HepG2 (cell line): ENCODE data around the gene RNF4. TPM values are rescaled to one million over a fixed set of nuclear protein-coding genes. Genes with fewer than 3 reads are reported as not detected.

Source experiments
- ATAC-seq: fragments of 200-7000 bp; cut with Tn5 transposase; 3 replicates; pipeline ENCODE4 v1.9.1; 2020; ENCODE audit warnings: mild to moderate bottlenecking, moderate library complexity
- BruUV-seq: library from RNA; stranded (reverse); fragments of 400-500 nt; replicated peaks from 2 replicates; lab custom pipeline; 2021; lab: Mats Ljungman, UMichigan
- CTCF ChIA-PET: fragments of 300-600 bp; formaldehyde crosslinking; extraction: SDS; loops from one replicate; lab custom pipeline; 2021; ENCODE audit warnings: low total read pairs, inconsistent platforms, low intra/inter-chr PET ratio; lab: Yijun Ruan, JAX
- POLR2A ChIA-PET: fragments of 350-600 bp; sonication (Branson Sonifier 250); formaldehyde crosslinking; loops from one replicate; lab custom pipeline; 2020; ENCODE audit warnings: antibody characterized with exemption, inconsistent platforms; lab: Yijun Ruan, JAX
- DNase-seq: peaks from one replicate; pipeline ENCODE4 v3.0.0-alpha.2; 2015; ENCODE audit warnings: low spot score
- FAIRE-seq: peaks from 3 replicates; lab custom pipeline; 2011; peaks lifted over from hg19 to GRCh38; lab: Jason Lieb, UNC
- H2AFZ ChIP-seq: one replicate; pipeline ENCODE4 v1.6.1; 2011; ENCODE audit warnings: low read length, inconsistent platforms
- H3K27ac ChIP-seq: fragments of 300-600 bp; 3 replicates; pipeline ENCODE4 v1.8.0; 2011; ENCODE audit warnings: mixed run types, mild to moderate bottlenecking, mixed read lengths, low read length, inconsistent platforms; ENCODE audit not compliant: insufficient read depth; ENCODE audit errors: extremely low read length
- H3K27me3 ChIP-seq, 2 experiments: fragments of 200-600 bp in 1 of 2; 2 replicates in 1 of 2; 3 replicates in 1 of 2; pipeline versions ENCODE4 v1.6.0 to v1.8.0; 2011; ENCODE audit warnings: low read length in 2 of 2, mild to moderate bottlenecking in 2 of 2, moderate library complexity in 2 of 2, inconsistent platforms in 1 of 2; ENCODE audit not compliant: insufficient read depth in 2 of 2, control insufficient read depth in 1 of 2
- H3K36me3 ChIP-seq, 2 experiments: fragments of 200-600 bp in 1 of 2; replicated peaks in 1 of 2; 2 replicates in 1 of 2; 3 replicates in 1 of 2; pipeline versions ENCODE4 v1.5.1 to v1.8.0; 2011; ENCODE audit warnings: low read length in 2 of 2, inconsistent platforms in 1 of 2; ENCODE audit not compliant: insufficient read depth in 2 of 2, control insufficient read depth in 1 of 2
- H3K4me1 ChIP-seq: 2 replicates; pipeline ENCODE4 v1.5.1; 2012; ENCODE audit warnings: low read length, inconsistent platforms; ENCODE audit not compliant: insufficient read depth
- H3K4me2 ChIP-seq: 2 replicates; pipeline ENCODE4 v1.6.0; 2011; ENCODE audit warnings: low read depth, low read length, inconsistent platforms
- H3K4me3 ChIP-seq, 3 experiments: fragments of 200-600 bp in 1 of 3; sonication (generic), shearing (Covaris generic) in 1 of 3; replicated peaks in 1 of 3; 2 replicates each; pipeline ENCODE4 v1.5.1; 2011 to 2016; ENCODE audit warnings: low read length in 3 of 3, inconsistent platforms in 2 of 3, low read depth in 2 of 3, mild to moderate bottlenecking in 2 of 3, control low read depth in 1 of 3, mixed read lengths in 1 of 3; ENCODE audit not compliant: insufficient read depth in 1 of 3
- H3K79me2 ChIP-seq: one replicate; pipeline ENCODE4 v1.6.1; 2011; ENCODE audit warnings: low read length, inconsistent platforms; ENCODE audit not compliant: insufficient read depth
- H3K9ac ChIP-seq: 2 replicates; pipeline ENCODE4 v1.6.0; 2011; ENCODE audit warnings: mild to moderate bottlenecking, low read depth, low read length, inconsistent platforms; ENCODE audit not compliant: insufficient read depth
- H3K9me3 ChIP-seq: 2 replicates; pipeline ENCODE4 v1.5.1; 2012; ENCODE audit warnings: mild to moderate bottlenecking, low read length
- H4K20me1 ChIP-seq: 2 replicates; pipeline ENCODE4 v1.6.0; 2011; ENCODE audit warnings: inconsistent platforms, mild to moderate bottlenecking, low read length, moderate library complexity; ENCODE audit not compliant: insufficient read depth
- KLF6 ChIP-seq: IDR thresholded peaks from 2 replicates; pipeline ENCODE4 v1.8.0; 2016; ENCODE audit warnings: missing biosample characterization, missing genetic modification reagents
- SAP130 ChIP-seq: IDR thresholded peaks from 2 replicates; pipeline ENCODE4 v1.6.1; 2016; ENCODE audit warnings: low read depth
- ZBED4 ChIP-seq: sonication (generic); formaldehyde crosslinking; IDR thresholded peaks from 2 replicates; pipeline ENCODE4 v1.4.0; 2020; ENCODE audit warnings: missing genetic modification reagents, borderline replicate concordance
- ZKSCAN5 ChIP-seq: sonication (generic); formaldehyde crosslinking; IDR thresholded peaks from 2 replicates; pipeline ENCODE4 v1.5.1; 2020; ENCODE audit warnings: mild to moderate bottlenecking, missing genetic modification reagents
- ZNF512B ChIP-seq: sonication (generic); formaldehyde crosslinking; IDR thresholded peaks from 2 replicates; pipeline ENCODE4 v1.5.1; 2020; ENCODE audit warnings: missing genetic modification reagents, mild to moderate bottlenecking, borderline replicate concordance
- WGBS: methylation state at CpG from one replicate; pipeline ENCODE4 v1.1.6; 2017; ENCODE audit warnings: low lambda C conversion rate; 5-methylcytosine and 5-hydroxymethylcytosine counted together
- in situ Hi-C: cut with HindIII; loops from 2 replicates; pipeline ENCODE4 v1.10.0; 2017; ENCODE audit warnings: low pct_unique_long_range_greater_than_20kb; ENCODE audit not compliant: extremely low pct_ligation_motif_present
- intact Hi-C: fragments of 100-400 bp; cut with micrococcal nuclease; formaldehyde crosslinking; loops from one replicate; pipeline ENCODE4 v1.10.0; 2022; ENCODE audit not compliant: unreplicated experiment
- polyA plus RNA-seq, 8 experiments: library from polyadenylated mRNA; depleted of rRNA in 3 of 8; stranded (reverse) in 7 of 8; unstranded in 1 of 8; fragments of >200 nt; fragmentation: Illumina TruSeq in 4 of 8; extraction: Trizol in 4 of 8; gene quantifications; 2 replicates each; pipeline versions ENCODE4 v1.2.1 to v1.2.3, GENCODE V29; 2011 to 2016; ENCODE audit warnings: low read depth in 4 of 8, missing spikeins in 1 of 8, mixed read lengths in 1 of 8; ENCODE audit not compliant: insufficient read depth in 1 of 8
- total RNA-seq, 5 experiments: library from RNA; depleted of rRNA; stranded (reverse); fragments of >200 nt; fragmentation: Illumina TruSeq; extraction: Trizol; gene quantifications; 2 replicates each; pipeline ENCODE4 v1.2.3, GENCODE V29; 2016; ENCODE audit warnings: low read depth in 1 of 5

The RNF4 gene
- total and polyA plus RNA-seq, 2 of the 13 experiments (the other 11 are each of a cell fraction or from before 2014, with no cell fraction given), result 38.1 to 45.1 TPM

GRCh38 chr4:2483237-2483636, 14.3 kb downstream of the RNF4 start:
- no peak for ATAC-seq
- peak overlapping the region; percentile 32 for H3K27ac ChIP-seq
- peaks cover 52% of the 10 kb centered on the region for H3K4me1 ChIP-seq
- H3K27me3 ChIP-seq, result no peaks in the 10 kb centered on the region
- no peak for FAIRE-seq
- H3K4me2 ChIP-seq, result no peak overlapping the region
- TF ChIP-seq ZKSCAN5 (CRISPR knock-in tag) (no peak), SAP130 (CRISPR knock-in tag) (no peak)
- H4K20me1 ChIP-seq, result peaks cover 81% of the 10 kb centered on the region
- no peaks in the 10 kb centered on the region for H3K9me3 ChIP-seq
- 100% methylated on average over 3 of the region's 3 CpGs for WGBS
- no peak overlapping the region for H3K4me3 ChIP-seq
- intact Hi-C loops (no loop called here), in situ Hi-C loops (no loop called here)
- no peak overlapping the region for H3K9ac ChIP-seq
- no peak overlapping the region for H2AFZ ChIP-seq
- BruUV-seq, result no TSS peak
- ChIA-PET CTCF (no interaction called here), POLR2A (no interaction called here)
- H3K79me2 ChIP-seq, result peaks cover 92% of the 10 kb centered on the region
- peaks cover 0 to 6% of the 10 kb centered on the region in 2 experiments; a peak in 4 of 5 replicates for H3K36me3 ChIP-seq
- no peak for DNase-seq

- peaks cover 73% of the 10 kb centered on the region for H4K20me1 ChIP-seq
- WGBS, result 92% methylated on average over 6 of the region's 6 CpGs
- ChIA-PET CTCF (no interaction called here), POLR2A (no interaction called here)
- H3K79me2 ChIP-seq, result peaks cover 91% of the 10 kb centered on the region
- BruUV-seq, result no TSS peak
- no peak overlapping the region for H3K4me3 ChIP-seq
- peaks cover 0 to 8% of the 10 kb centered on the region in 2 experiments for H3K36me3 ChIP-seq
- TF ChIP-seq KLF6, result no peak
- TF ChIP-seq ZNF512B (CRISPR knock-in tag), result no peak
- TF ChIP-seq ZBED4, result no peak
- FAIRE-seq (no peak), DNase-seq (no peak), ATAC-seq (no peak)
- in situ Hi-C loops, result no loop called here
- H3K4me2 ChIP-seq, result no peak overlapping the region
- no peaks in the 10 kb centered on the region for H3K27me3 ChIP-seq
- H3K9me3 ChIP-seq, result no peaks in the 10 kb centered on the region
- intact Hi-C loops, result no loop called here
- H3K9ac ChIP-seq, result no peak overlapping the region
- H3K4me1 ChIP-seq, result peaks cover 42% of the 10 kb centered on the region
- no peak overlapping the region for H2AFZ ChIP-seq
- no peak overlapping the region for H3K27ac ChIP-seq
Measured at GRCh38 chr4:2484185-2484584, 15.3 kb downstream of the RNF4 start.
